ENCODE measurements around the gene DDO.

DNA sequence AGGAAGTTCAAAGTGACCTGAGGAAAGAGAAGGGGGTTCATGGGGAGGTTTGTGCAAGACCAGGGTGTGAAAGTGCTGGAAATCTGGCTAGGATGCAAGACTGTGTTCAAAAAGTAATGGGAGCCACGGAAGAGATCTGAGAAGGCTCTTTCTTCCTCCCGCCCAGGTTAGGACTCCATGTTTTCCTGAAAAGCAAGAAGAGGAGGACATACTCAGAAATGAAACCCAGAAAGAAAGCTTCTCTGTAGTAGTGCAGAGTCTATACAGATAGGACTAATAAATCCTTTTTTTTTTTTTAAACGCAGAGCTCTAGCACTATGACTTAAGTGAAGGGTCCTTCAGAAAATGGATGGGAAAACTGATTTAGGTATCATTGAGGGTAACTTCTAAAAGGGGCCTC lies 3.2 kb upstream of the DDO start:
- TF ChIP-seq, protein P1, sequence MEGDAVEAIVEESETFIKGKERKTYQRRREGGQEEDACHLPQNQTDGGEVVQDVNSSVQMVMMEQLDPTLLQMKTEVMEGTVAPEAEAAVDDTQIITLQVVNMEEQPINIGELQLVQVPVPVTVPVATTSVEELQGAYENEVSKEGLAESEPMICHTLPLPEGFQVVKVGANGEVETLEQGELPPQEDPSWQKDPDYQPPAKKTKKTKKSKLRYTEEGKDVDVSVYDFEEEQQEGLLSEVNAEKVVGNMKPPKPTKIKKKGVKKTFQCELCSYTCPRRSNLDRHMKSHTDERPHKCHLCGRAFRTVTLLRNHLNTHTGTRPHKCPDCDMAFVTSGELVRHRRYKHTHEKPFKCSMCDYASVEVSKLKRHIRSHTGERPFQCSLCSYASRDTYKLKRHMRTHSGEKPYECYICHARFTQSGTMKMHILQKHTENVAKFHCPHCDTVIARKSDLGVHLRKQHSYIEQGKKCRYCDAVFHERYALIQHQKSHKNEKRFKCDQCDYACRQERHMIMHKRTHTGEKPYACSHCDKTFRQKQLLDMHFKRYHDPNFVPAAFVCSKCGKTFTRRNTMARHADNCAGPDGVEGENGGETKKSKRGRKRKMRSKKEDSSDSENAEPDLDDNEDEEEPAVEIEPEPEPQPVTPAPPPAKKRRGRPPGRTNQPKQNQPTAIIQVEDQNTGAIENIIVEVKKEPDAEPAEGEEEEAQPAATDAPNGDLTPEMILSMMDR (IDR thresholded peaks at IDR 0.05) = no peak
- TF ChIP-seq POLR2A (IDR thresholded peaks at IDR 0.05) = no peak
